Measurements from ENCODE around the gene MBD3L2.
"Not testable (repeated sequence)": the region's sequence is repeated elsewhere in the genome, so short reads cannot be mapped to it uniquely, and the experiment has no call there.

Gene MBD3L2

DNA sequence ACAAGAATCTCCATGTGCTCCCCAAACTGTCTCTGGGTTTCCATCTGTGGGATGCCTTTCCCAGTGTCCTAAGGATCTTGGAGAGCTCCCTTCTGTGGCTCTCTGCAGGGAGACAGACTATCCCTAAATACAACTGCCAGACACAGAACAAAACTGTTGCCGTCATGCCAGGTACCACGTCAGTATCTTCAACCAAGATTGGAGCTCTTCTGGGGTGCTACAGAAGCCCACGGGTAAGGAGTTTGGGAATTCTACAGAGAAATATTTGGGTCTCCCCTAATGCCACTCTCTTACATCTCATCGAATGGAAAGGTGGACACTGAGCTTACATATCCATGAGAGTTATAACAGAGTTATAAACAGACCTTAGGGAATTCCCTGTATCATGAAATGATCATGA lies 14.2 kb downstream of the MBD3L2 start:
- no peak for DNase-seq

- no peak for DNase-seq
Observed at GRCh38 chr19:7063764-7064418, 14.8 kb downstream of the MBD3L2 start.

DNA sequence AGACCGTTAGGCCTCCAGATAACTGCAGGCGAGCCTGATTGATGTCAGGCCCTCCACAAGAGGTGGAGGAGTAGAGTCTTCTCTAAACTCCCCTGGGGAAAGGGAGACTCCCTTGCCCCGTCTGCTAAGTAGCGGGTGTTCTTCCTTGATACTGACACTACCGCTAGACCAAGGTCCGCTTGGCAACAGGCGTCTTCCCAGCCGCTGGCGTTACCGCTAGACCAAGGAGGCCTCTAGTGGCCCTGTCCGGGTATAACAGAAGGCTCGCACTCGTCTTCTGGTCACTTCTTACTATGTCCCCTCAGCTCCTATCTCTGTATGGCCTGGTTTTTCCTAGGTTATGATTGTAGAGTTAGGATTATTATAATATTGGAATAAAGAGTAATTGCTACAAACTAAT lies 18.0 kb downstream of the MBD3L2 start:
- not testable (repeated sequence) for DNase-seq

DNA sequence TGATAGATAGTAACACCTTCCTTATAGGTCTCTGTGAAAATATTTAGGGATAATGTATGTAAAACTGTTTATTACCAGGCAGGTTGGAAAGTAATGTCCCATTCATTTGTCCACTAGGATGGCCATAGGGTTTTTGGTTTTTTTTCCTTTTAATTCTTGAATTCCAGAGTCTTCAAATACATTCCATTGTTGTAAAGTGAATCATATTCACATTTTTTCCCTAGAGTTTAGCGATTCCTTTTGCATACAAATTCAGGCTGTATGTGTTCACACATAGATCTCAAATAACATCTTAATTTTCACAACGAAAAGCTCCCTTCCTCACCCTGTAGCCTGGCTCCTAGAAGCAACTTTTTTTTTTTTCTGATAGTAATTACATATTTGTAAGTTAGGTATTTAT lies 18.6 kb downstream of the MBD3L2 start:
- no peak for DNase-seq

GRCh38 chr19:7068599-7068998 lies 19.5 kb downstream of the MBD3L2 start:
- no peak for DNase-seq

- DNase-seq: peak; percentile 99
Observed at GRCh38 chr19:7069042-7069903, 20.2 kb downstream of the MBD3L2 start, which contains the start of gene ZNF557. TSS of gene ZNF557 (plus strand) at chr19:7069703. CDS start at chr19:7075075, 5,372 bp downstream.

GRCh38 chr19:7069904-7070226 lies 20.7 kb downstream of the MBD3L2 start:
- DNase-seq: no peak

DNA sequence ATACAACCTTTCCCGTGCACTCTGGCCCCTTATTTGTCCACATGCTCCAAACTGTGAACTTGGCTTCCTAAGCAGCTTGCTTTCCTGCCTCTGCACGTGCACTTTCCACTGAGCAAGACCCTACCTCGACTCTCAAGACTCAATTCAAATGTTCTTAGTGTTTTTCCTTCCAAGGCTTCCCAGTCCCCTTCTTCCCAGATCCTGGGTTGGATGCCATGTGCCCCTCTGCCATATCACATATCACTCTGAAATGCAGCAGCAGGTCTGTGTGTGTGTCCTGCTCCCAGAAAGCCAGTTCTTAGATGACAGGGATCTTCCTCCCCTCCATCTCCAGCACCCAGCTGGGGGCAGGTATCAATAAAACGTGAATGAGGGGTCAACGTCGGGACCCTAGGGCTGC lies 23.4 kb downstream of the MBD3L2 start:
- DNase-seq: no peak

GRCh38 chr19:7074705-7075282 lies 25.7 kb downstream of the MBD3L2 start:
- no peak for DNase-seq

DNA sequence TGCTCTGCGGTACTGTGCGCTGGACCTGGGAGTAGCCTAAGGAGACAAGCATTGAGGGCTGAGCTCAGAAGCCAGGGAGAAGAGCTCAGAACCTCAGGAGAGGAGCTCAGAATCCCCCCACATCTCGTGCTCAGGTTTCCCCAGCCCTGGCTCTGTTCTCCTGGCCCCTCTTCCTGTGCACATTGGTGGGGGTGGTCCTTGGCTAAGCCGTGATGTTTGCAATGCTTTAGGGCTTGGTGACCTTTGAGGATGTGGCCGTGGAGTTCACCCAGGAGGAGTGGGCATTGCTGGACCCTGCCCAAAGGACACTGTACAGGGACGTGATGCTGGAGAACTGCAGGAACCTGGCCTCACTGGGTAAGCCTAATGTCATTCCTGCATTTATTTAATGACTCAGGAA lies 27.0 kb downstream of the MBD3L2 start:
- DNase-seq: no peak

DNA sequence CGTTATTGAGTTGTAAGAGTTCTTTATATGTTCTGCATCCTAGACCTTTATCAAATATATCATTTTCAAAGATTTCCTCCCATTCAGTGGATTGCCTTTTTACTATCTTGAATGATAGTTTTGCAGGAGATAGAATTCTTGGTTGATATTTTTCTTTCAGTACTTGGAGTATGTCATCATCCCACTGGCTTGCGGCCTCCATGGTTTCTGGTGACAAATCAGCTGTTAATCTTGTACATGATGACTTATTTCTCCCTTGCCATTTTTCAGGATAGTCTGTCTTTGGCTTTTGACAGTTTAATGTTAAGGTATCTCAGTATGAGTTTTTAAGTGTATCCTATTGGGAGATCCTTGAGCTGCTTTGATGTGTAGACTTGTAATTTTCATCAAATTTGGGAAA lies 28.9 kb downstream of the MBD3L2 start:
- DNase-seq: no peak

GRCh38 chr19:7083076-7083956 lies 34.2 kb downstream of the MBD3L2 start:
- DNase-seq: no peak

DNA sequence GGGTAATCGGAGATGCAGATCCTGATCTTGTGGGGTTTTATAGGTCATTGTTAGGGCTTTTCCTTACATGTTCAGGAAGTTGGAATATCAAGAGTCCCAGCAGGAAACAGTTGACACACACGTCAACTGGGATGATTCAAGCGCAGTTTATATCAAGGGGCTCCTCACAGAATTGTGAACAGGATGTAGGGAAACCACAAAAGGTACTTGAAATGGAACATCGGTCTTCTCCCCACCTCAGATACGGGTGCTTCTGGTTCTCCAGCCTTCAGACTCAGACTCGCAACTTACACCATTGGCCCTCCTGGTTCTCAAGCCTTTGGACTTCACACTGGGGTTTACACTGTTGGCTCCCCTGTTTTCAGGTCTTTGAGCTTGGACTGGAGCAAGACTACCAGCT lies 39.9 kb downstream of the MBD3L2 start:
- DNase-seq: no peak

DNA sequence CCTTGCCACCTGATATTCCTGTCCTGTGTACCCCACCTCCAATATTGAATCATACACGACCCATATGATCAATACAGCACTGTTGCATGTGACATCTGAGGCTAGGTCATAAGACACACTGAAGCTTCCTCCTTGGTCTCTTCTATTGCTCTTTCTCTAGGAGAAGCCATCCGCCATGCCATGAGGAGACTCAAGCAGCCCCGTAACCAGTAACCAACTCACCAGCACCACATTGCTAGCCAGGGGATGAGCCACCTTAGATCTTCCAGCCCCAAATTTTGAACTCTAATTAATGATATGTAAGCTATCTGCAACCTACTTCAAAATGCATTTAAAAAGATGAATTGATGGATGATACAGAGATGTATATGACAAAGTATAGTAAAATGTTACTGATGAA lies 49.0 kb downstream of the MBD3L2 start:
- no peak for DNase-seq

DNA sequence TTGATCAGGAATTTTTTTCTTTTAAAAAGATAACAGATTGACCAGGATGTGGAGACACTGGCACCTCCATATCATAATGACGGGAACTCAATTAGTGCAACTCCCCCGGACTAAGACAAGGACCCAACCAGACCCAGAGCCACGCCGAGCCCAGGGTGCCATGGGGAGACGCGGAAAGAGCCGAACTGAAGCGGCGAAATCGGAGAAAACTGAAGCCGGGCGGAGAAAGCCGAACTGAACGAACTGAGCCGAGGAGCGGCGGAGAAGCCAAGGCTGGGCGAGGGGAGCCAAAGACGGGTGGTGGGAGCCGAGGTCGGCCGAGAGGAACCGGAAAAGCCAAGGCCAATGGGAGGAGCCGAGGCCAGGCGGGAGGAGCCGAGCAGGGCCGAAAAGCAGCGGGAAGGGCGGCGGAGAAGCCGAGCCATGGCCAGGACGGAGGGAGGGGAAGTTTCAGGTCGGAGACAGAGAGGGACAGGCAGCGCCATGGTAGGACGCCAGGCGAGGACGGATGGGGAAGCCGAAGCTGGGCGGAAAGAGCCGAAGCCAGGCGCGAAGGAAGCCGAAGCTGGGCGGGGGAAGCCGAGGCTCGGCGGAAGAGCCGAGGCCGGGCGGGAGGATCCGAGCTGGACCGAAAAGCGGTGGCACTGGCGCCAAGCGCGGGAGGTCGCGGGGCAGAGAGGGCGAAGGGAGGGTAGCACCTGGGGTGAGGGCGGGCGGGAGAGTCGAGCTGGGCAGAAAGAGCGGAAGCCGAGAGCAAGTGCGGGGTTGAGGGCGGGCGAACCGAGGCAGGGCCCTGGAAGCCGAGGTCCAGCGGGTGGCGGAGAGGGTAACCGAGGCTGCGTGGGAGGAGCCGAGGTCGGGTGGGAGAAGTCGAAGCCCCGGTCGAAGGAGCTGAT lies 49.8 kb downstream of the MBD3L2 start:
- peak; percentile 82 for DNase-seq

DNA sequence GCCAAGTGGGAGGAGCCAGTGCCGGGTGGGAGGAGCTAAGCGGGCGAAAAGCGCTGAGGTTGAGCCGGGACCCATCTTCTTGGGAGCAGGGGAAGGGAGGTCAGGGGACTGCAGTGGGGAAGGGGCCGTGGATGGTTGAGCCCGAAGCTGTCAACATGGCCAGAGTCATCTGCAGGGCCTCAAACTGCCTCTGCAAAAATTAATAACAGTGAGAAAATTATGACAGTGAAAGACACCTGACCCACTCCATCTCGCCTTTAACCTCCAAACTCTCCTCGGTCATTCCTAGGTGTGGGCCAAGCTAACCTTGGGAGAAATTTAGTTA lies 50.4 kb downstream of the MBD3L2 start:
- DNase-seq: no peak

Measured in activated CD4-positive, alpha-beta T cell treated with anti-CD3 and anti-CD28 coated beads for 1 hour (primary cell).